WERI-Rb-1 (cell line): ENCODE data around the gene RABL6.

ENCODE experiments used
- DNase-seq: peaks from one replicate; pipeline ENCODE4 v3.0.0-alpha.2; 2020
- H3K27ac ChIP-seq: fragments of 250-450 bp; sonication (Bioruptor Pico); 2 replicates; pipeline ENCODE4 v1.5.1; 2020; ENCODE audit warnings: mild to moderate bottlenecking, moderate library complexity
- H3K27me3 ChIP-seq: fragments of 250-450 bp; sonication (Bioruptor Pico); 2 replicates; pipeline ENCODE4 v1.5.1; 2021; ENCODE audit warnings: mild to moderate bottlenecking, low read depth, moderate library complexity; ENCODE audit not compliant: insufficient read depth, severe bottlenecking
- H3K36me3 ChIP-seq: fragments of 250-450 bp; sonication (Bioruptor Pico); 2 replicates; pipeline ENCODE4 v1.5.1; 2020; ENCODE audit warnings: mild to moderate bottlenecking, moderate library complexity
- H3K4me3 ChIP-seq: 2 replicates; pipeline ENCODE4 v1.5.1; 2011; ENCODE audit warnings: low read depth, mild to moderate bottlenecking, control low read depth, low read length
- H3K9me3 ChIP-seq: fragments of 250-450 bp; sonication (Bioruptor Pico); 2 replicates; pipeline ENCODE4 v1.5.1; 2021; ENCODE audit warnings: mild to moderate bottlenecking, moderate library complexity; ENCODE audit not compliant: severe bottlenecking
- TF ChIP-seq, protein P1 (sequence below): IDR thresholded peaks from 2 replicates; pipeline ENCODE4 v1.5.1; 2011; ENCODE audit warnings: low read depth, mild to moderate bottlenecking, control low read depth, inconsistent platforms, low read length

The RABL6 gene

DNA sequence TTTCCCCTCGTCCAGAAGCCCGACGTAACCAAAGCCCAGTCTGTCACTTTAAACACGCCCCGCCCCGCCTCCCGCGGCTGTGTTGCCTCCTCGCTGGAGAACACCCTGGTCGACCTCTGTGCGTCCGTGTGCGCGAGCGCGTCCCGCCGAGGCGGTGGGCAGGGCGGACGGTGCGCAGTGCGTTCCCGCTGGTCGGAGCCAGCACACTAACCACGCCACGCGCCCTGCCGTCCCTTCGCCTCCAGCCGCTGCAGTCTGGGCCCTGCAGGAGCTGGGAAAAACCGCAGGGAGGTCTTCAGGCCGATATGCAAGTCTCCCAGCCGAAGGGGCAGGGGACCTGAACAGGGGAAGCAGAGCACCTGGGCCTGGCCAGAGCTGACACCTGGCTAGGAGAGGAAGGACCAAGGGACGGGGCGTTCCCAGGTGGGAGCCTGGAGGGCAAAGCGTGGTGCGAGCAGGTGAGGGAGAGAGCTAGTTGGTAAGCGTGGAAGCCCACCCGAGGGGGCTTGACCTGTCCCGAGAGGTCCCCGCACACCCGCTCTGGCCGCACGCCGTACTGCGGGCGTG, 40.2 kb downstream of the RABL6 start:
- peaks cover 33% of the 10 kb centered on the region for H3K36me3 ChIP-seq
- H3K27me3 ChIP-seq: no peaks in the 10 kb centered on the region
- H3K27ac ChIP-seq: peak overlapping the region; percentile 98
- DNase-seq: peak; percentile 92
- TF ChIP-seq, protein P1, sequence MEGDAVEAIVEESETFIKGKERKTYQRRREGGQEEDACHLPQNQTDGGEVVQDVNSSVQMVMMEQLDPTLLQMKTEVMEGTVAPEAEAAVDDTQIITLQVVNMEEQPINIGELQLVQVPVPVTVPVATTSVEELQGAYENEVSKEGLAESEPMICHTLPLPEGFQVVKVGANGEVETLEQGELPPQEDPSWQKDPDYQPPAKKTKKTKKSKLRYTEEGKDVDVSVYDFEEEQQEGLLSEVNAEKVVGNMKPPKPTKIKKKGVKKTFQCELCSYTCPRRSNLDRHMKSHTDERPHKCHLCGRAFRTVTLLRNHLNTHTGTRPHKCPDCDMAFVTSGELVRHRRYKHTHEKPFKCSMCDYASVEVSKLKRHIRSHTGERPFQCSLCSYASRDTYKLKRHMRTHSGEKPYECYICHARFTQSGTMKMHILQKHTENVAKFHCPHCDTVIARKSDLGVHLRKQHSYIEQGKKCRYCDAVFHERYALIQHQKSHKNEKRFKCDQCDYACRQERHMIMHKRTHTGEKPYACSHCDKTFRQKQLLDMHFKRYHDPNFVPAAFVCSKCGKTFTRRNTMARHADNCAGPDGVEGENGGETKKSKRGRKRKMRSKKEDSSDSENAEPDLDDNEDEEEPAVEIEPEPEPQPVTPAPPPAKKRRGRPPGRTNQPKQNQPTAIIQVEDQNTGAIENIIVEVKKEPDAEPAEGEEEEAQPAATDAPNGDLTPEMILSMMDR: no peak
- H3K9me3 ChIP-seq: no peaks in the 10 kb centered on the region
- H3K4me3 ChIP-seq: peak overlapping the region; percentile 72

DNA sequence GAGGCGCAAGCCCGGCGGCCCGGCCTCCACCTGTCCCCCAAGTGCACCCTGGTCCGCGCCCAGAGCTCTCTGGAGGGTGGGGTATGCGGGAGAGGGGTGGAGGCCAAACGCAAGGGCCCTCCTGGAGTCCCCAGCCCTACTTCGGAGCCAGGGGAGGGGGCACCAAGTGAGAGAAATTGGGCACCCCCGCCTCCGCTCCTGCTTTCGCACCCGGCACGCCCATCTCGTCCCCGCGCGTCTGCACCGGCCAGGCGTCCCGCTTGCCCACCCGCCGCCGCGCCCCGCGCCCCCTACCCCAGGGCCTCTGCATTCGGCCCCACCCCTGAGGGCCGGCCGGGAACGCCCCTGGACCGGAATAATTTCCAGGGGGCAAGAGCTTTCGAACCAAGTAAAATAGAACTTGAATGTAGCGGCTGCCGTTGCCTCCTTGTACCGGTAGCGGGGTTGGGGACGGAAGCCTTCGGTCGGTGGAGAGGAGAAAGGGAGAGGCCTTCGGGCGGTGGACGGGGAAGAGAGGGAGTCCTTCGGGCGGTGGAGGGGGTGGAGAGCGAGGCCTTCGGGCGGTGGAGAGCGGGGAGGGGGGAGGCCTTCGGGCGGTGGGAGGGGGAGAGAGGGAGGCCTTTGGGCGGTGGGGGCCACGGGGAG, 40.8 kb downstream of the RABL6 start:
- no peak for DNase-seq
- Histone ChIP-seq H3K36me3 (peaks cover 33% of the 10 kb centered on the region), H3K4me3 (peak overlapping the region; percentile 72), H3K27ac (peak overlapping the region; percentile 98), H3K9me3 (no peaks in the 10 kb centered on the region), H3K27me3 (no peaks in the 10 kb centered on the region)
- TF ChIP-seq, protein P1: no peak

DNA sequence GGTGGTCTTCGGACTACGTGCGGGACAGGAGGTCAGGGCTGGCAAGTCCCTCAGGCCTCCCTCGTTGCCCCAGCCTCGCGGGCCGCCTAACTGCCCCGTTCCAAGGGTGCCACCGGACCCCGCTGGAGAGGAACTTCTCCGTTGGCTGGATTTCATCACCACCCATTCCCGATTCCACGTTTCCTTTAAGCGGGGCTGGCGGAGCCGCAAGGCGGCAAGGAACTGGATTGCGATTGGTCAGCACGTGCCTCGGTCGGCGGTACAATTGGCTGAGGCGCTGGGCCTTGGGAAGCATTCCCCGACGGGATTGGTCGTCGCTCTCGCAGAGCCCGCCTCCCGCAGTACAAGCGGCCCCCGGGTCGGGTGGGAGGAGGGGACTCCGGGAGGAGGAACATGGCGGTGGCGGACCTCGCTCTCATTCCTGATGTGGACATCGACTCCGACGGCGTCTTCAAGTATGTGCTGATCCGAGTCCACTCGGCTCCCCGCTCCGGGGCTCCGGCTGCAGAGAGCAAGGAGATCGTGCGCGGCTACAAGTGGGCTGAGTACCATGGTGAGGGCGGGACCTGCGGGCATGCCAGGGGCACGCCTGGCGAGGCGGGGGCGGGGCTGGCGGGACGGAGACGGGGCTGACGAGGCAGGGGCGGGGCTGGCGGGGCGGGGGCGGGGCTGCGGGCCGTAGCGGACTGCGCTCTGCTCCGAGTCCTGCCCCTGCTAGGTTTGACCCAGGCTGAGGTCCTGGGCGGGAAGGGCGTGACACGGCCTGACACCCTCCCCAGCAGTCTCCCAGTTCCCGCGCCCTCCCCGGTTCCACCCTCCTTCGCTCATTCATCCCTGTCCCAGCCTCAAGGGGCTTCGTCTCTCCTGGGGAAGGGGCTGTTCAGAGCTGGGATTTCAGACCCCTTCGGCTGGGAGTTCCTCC, 41.6 kb downstream of the RABL6 start, which contains the start of gene PHPT1:
TSS of gene PHPT1 (plus strand) at position 372 of the 922 bp plus-strand sequence. CDS start at position 394, 22 bp downstream.
- Histone ChIP-seq H3K27me3 (no peaks in the 10 kb centered on the region), H3K9me3 (no peaks in the 10 kb centered on the region), H3K36me3 (peaks cover 34% of the 10 kb centered on the region), H3K4me3 (peak within 1 kb of the TSS; percentile 72), H3K27ac (peak within 1 kb of the TSS; percentile 98)
- peak; percentile 99 for DNase-seq
- TF ChIP-seq, protein P1: no peak

DNA sequence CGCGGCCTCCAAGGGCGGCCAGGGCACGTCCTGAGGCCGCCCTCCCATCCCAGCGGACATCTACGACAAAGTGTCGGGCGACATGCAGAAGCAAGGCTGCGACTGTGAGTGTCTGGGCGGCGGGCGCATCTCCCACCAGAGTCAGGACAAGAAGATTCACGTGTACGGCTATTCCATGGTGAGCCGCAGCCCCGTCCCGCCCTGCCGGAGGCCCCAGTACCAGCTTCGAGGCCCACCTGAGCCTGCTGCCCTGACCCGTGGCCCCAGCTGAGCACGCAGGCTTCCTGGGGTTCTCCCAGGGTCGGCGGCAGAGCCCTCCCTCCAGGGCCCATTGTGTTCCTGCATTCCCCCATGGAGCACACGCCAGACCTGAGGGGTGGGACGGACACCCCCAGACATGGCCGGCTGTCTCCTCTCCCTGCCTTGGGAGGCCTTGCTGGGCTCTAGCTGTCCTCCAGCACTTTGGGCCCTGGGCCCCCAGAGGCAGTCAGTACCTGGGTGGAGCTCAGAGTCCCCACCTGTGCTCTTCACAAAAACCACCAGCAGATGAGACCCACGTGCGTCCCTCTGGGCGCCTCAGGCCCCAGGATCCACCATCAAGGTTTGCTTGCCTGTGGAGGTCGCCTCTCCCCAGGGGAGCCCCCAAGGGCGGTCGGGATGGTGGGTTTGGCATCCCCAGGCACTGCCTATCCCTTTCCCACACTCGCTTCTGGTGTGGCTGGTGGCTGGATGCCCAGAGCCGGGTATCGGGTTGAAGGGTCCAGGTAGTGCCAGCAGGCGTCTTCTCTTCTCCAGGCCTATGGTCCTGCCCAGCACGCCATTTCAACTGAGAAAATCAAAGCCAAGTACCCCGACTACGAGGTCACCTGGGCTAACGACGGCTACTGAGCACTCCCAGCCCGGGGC, 42.5 kb downstream of the RABL6 start:
- Histone ChIP-seq H3K27ac (peak overlapping the region; percentile 98), H3K9me3 (no peaks in the 10 kb centered on the region), H3K36me3 (peaks cover 41% of the 10 kb centered on the region), H3K27me3 (no peaks in the 10 kb centered on the region), H3K4me3 (peak overlapping the region; percentile 72)
- TF ChIP-seq, protein P1: no peak
- DNase-seq: no peak
